GM12873 (cell line): ENCODE data around the gene RIN3.

ENCODE experiments used
- CTCF ChIP-seq: IDR thresholded peaks from 2 replicates; pipeline ENCODE4 v1.5.1; 2012; ENCODE audit warnings: low read depth, mild to moderate bottlenecking, moderate library complexity, low read length, control low read depth; ENCODE audit not compliant: insufficient read depth; ENCODE audit errors: missing control alignments

The RIN3 gene

DNA sequence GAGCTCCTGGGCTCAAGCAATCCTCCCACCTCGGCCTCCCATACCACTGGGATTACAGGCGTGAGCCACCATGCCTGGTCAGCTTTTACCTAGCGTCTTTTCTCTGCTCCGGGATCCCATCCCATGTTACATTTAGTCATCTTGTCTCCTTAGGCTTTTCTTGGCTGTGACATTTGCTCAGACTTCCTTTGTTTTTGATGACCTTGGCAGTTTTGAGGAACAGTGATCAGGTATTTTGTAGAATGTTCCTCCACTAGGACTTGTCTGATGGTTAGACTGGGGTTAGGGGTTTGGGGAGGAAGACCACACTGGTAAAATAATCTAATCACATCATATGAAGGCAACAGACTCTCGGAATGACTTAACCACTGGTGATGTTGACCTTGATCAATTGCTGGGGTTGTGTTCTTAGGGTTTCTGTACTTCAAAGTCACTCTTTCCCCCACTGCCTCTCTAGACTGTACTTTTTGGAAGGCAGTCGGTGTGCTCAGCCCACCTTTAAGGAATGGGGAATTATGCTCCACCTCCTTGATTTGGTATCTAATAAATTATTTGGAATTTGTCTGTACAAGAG lies 48.4 kb downstream of the RIN3 start:
- no peak for TF ChIP-seq CTCF

DNA sequence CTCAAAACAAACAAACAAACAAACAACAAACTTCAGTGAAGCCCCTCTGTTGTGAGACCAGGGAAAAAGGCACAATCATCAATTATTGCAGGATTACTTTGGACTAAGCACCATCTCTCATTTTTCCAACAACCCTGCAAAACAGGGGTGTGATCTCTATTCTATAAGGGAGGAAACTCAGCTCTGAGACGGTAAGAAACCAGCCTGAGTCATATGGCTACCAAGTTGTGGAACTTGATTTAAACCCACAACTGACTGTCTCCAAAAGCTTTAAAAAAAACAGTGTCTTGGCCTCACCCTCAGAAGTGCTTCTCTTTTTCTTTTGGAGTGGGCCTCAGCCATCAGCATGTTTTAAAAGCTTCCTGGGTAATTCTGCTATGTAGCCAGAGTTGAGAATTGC lies 49.8 kb downstream of the RIN3 start:
- no peak for TF ChIP-seq CTCF

DNA sequence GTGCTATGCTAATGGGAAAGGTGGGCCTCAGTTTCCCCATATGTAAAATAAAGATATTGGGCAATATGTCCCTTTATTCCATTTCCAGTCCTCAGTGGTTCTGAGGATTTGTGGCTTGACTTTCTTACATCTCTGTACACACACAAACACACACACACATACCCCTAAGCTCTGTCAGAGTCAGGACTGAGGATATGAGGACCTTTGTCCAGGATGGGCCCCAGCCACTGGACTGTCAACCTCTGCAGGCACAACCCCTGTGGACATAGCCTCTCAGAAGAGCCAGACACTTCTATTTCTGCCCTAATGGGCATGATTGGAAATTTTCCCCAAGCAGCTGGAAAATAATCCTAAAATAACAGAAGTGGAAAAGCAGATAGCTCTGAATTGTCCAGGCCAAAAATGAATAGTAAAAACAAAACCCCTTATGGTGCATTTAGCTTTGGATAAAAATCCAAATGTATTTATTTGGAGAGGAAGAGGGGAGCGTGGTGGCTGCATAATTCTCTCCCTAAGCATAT lies 50.2 kb downstream of the RIN3 start:
- no peak for TF ChIP-seq CTCF

DNA sequence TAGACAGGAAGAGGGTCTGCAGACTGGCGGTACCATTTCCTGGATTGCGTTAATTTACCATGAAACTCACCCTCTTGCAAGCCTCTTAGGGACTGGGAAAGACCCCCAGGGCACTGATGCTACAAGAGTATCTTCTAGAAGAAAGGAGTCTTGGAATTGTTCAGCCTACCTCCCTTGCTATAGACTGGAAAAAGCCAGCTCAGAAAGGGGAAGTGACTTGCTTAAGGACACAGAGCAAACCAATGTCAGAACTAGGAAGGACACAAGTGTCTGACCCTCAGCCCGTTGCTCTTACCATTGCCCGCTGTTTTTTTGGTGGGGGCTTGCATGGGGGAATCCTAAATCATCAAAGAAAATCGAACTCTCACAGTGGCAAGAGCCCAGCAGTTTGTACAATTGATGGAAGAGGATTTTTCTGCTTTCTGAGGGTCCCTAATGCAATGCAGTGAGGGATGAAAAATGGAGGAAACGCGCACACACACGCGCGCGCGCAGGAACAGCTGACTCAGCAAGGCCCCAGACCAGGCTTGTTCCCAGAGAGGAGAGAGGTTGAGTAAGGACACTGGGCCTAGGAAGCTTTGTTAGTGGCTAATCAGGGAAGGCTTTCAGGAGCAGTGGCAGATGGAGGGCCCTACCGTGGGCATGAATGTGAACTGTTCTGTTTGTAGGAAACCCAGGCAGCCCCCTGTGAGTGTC lies 50.9 kb downstream of the RIN3 start:
- TF ChIP-seq CTCF, result no peak

DNA sequence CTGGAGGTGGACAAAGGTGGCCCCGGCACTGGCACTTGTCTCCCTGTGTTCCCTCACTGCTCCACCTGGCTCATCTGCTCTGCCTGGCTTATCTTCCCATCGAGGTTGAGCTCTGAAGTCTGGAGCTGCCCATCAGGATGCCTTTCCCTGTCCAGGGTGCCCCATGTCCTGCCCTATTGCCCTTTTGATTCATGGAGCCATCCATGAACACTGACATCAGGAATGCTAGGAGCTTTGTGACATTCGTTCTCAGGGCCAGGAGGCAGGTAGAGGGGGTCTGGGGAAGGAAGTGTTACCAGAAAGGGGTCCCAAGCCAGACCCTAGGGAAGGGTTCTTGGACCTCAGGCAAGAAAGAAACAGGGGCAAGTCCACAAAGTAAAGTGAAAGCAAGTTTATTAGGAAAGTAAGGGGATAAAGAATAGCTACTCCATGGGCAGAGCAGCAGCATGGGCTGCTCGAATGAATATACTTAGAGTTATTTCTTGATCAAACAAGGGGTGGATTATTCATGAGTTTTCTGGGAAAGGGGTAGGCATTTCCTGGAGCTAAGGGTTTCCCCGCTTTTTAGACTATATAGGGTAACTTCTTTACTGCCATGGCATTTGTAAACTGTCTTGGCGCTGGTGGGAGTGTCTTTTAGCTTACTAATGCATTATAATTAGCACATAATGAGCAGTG lies 51.6 kb downstream of the RIN3 start:
- TF ChIP-seq CTCF, result no peak

DNA sequence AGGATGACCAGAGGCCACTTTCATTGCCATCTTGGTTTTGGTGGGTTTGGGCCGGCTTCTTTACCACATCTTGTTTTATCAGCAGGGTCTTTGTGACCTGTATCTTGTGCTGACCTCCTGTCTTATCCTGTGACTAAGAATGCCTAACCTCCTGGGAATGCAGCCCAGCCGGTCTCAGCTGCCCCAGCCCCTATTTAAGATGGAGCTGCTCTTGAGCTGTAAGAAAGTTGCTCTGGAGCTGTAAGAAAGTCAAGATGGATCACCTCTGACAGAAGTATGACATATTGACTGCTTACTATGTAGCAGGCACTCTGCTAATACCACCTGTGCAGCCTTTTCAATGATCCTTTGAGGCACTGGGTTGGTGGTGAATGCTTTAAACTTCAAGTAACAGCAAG lies 52.1 kb downstream of the RIN3 start:
- no peak for TF ChIP-seq CTCF

- TF ChIP-seq CTCF, result no peak
Measured at GRCh38 chr14:92567173-92567725, 53.7 kb downstream of the RIN3 start.
